IMR-90 (cell line): Measurements from ENCODE around the gene HSD17B14. TPM values are rescaled to one million over a fixed set of nuclear protein-coding genes. Genes with fewer than 3 reads are reported as not detected.

Experiments
- ATAC-seq: fragments of 200-7000 bp; cut with Tn5 transposase; 2 replicates; pipeline ENCODE4 v1.9.1; 2020; ENCODE audit warnings: low read depth, mild to moderate bottlenecking, moderate library complexity
- BruUV-seq: library from RNA; stranded (reverse); fragments of 400-500 nt; replicated peaks from 2 replicates; lab custom pipeline; 2021; lab: Mats Ljungman, UMichigan
- CTCF ChIA-PET: fragments of 300-600 bp; formaldehyde crosslinking; extraction: SDS; loops from one replicate; lab custom pipeline; 2021; ENCODE audit warnings: antibody characterized with exemption; lab: Yijun Ruan, JAX
- POLR2A ChIA-PET: fragments of 300-600 bp; sonication (Branson Sonifier 250); formaldehyde crosslinking; loops from one replicate; lab custom pipeline; 2022; ENCODE audit warnings: antibody characterized with exemption; ENCODE audit not compliant: unreplicated experiment; lab: Charles Lee
- DNase-seq: peaks from one replicate; pipeline ENCODE4 v3.0.0; 2013
- H2AFZ ChIP-seq: replicated peaks from 2 replicates; pipeline ENCODE3; 2013; ENCODE audit warnings: low read length, mild to moderate bottlenecking; ENCODE audit not compliant: poor library complexity
- H2AK5ac ChIP-seq: 2 replicates; pipeline ENCODE4 v1.6.1; 2013; ENCODE audit warnings: low read depth, low read length, inconsistent platforms
- H2AK9ac ChIP-seq: replicated peaks from 2 replicates; pipeline ENCODE3; 2013; ENCODE audit warnings: mild to moderate bottlenecking, low read depth, low read length, moderate library complexity; ENCODE audit not compliant: poor library complexity
- H2BK120ac ChIP-seq: 2 replicates; pipeline ENCODE4 v1.6.1; 2013; ENCODE audit warnings: low read depth, low read length, inconsistent platforms
- H2BK15ac ChIP-seq: 3 replicates; pipeline ENCODE4 v1.6.1; 2013; ENCODE audit warnings: low read depth, low read length, inconsistent platforms
- H2BK20ac ChIP-seq: 2 replicates; pipeline ENCODE4 v1.6.1; 2013; ENCODE audit warnings: low read depth, mild to moderate bottlenecking, inconsistent platforms, low read length, moderate library complexity
- H2BK5ac ChIP-seq: 2 replicates; pipeline ENCODE4 v1.6.1; 2013; ENCODE audit warnings: mild to moderate bottlenecking, low read depth, low read length, inconsistent platforms; ENCODE audit not compliant: poor library complexity, severe bottlenecking
- H3K14ac ChIP-seq: replicated peaks from 2 replicates; pipeline ENCODE4 v1.6.1; 2013; ENCODE audit warnings: low read depth, low read length, inconsistent platforms
- H3K18ac ChIP-seq: 2 replicates; pipeline ENCODE4 v1.6.1; 2013; ENCODE audit warnings: low read depth, low read length, control low read depth
- H3K23ac ChIP-seq: 2 replicates; pipeline ENCODE4 v1.6.1; 2013; ENCODE audit warnings: low read depth, low read length, inconsistent platforms
- H3K27ac ChIP-seq: 2 replicates; pipeline ENCODE4 v1.5.1; 2013; ENCODE audit warnings: mild to moderate bottlenecking, control low read depth, low read length; ENCODE audit not compliant: insufficient read depth
- H3K27me3 ChIP-seq: 2 replicates; pipeline ENCODE4 v1.6.1; 2013; ENCODE audit warnings: low read length; ENCODE audit not compliant: control insufficient read depth, insufficient read depth
- H3K36me3 ChIP-seq: 2 replicates; pipeline ENCODE4 v1.6.1; 2013; ENCODE audit warnings: low read length, mixed read lengths; ENCODE audit not compliant: control insufficient read depth, insufficient read depth
- H3K4ac ChIP-seq: 2 replicates; pipeline ENCODE4 v1.6.1; 2013; ENCODE audit warnings: low read depth, low read length, inconsistent platforms
- H3K4me1 ChIP-seq: 2 replicates; pipeline ENCODE4 v1.6.1; 2013; ENCODE audit warnings: low read length, mixed read lengths; ENCODE audit not compliant: control insufficient read depth, insufficient read depth
- H3K4me2 ChIP-seq: 2 replicates; pipeline ENCODE4 v1.6.1; 2013; ENCODE audit warnings: low read depth, mild to moderate bottlenecking, control low read depth, low read length, moderate library complexity
- H3K4me3 ChIP-seq: 2 replicates; pipeline ENCODE4 v1.5.1; 2013; ENCODE audit warnings: low read depth, mild to moderate bottlenecking, control low read depth, low read length, moderate library complexity; ENCODE audit not compliant: insufficient read depth
- H3K56ac ChIP-seq: 2 replicates; pipeline ENCODE4 v1.6.1; 2013; ENCODE audit warnings: low read length, inconsistent platforms; ENCODE audit not compliant: insufficient read depth; ENCODE audit errors: extremely low read depth
- H3K79me1 ChIP-seq, 2 experiments: 2 replicates each; pipeline ENCODE4 v1.6.1; 2013; ENCODE audit warnings: low read length in 2 of 2, inconsistent platforms in 1 of 2, low read depth in 1 of 2
- H3K9ac ChIP-seq: 2 replicates; pipeline ENCODE4 v1.6.1; 2013; ENCODE audit warnings: low read depth, low read length, control low read depth
- H3K9me1 ChIP-seq: 2 replicates; pipeline ENCODE4 v1.6.1; 2013; ENCODE audit warnings: low read length, inconsistent platforms; ENCODE audit not compliant: insufficient read depth
- H3K9me3 ChIP-seq: 2 replicates; pipeline ENCODE4 v1.6.1; 2013; ENCODE audit warnings: low read length; ENCODE audit not compliant: control insufficient read depth, insufficient read depth
- H4K20me1 ChIP-seq: 2 replicates; pipeline ENCODE4 v1.6.1; 2013; ENCODE audit warnings: low read length, inconsistent platforms; ENCODE audit not compliant: insufficient read depth
- H4K5ac ChIP-seq: 2 replicates; pipeline ENCODE4 v1.6.1; 2013; ENCODE audit warnings: mild to moderate bottlenecking, low read depth, low read length, control low read depth
- H4K8ac ChIP-seq, 2 experiments: 2 replicates each; pipeline ENCODE4 v1.6.1; 2013; ENCODE audit warnings: low read depth in 2 of 2, low read length in 2 of 2, control low read depth in 1 of 2, inconsistent platforms in 1 of 2
- H4K91ac ChIP-seq: 2 replicates; pipeline ENCODE4 v1.6.1; 2013; ENCODE audit warnings: low read depth, low read length, inconsistent platforms; ENCODE audit not compliant: insufficient read depth
- CEBPB ChIP-seq: IDR thresholded peaks from 2 replicates; pipeline ENCODE4 v1.6.1; 2012; ENCODE audit warnings: low read depth, low read length, improper control_type of control experiment
- MAZ ChIP-seq: IDR thresholded peaks from 2 replicates; pipeline ENCODE4 v1.6.1; 2012; ENCODE audit warnings: low read depth, mild to moderate bottlenecking, low read length, improper control_type of control experiment, moderate library complexity, borderline replicate concordance
- WGBS, 2 experiments: methylation state at CpG; one replicate each; pipeline versions ENCODE4 v1.1.5 to v1.1.7; 2013; ENCODE audit warnings: missing lambda C conversion rate in 2 of 2; ENCODE audit not compliant: insufficient read length in 1 of 2; ENCODE audit errors: extremely low coverage in 2 of 2; 5-methylcytosine and 5-hydroxymethylcytosine counted together
- dilution Hi-C: fragments of 300-500 bp; cut with HindIII; formaldehyde crosslinking; loops from one replicate; pipeline ENCODE4 v1.14.3; 2018; ENCODE audit warnings: low sequenced_read_pairs; ENCODE audit not compliant: unreplicated experiment
- in situ Hi-C: fragments of 300-500 bp; cut with MboI; formaldehyde crosslinking; loops from 3 replicates; pipeline ENCODE4 v1.14.3; 2019; ENCODE audit warnings: low sequenced_read_pairs, inconsistent platforms, mixed read lengths
- intact Hi-C: fragments of 100-400 bp; cut with micrococcal nuclease; formaldehyde crosslinking; loops from 2 replicates; pipeline ENCODE4 v1.10.0; 2022
- polyA plus RNA-seq, 3 experiments: library from polyadenylated mRNA; depleted of rRNA; stranded (reverse); fragments of >200 nt; gene quantifications; 2 replicates each; pipeline ENCODE4 v1.2.3, GENCODE V29; 2012; ENCODE audit warnings: low replicate concordance in 1 of 3
- total RNA-seq: library from RNA; depleted of rRNA; stranded (reverse); fragments of >200 nt; gene quantifications from 2 replicates; pipeline ENCODE4 v1.2.3, GENCODE V29; 2012

The HSD17B14 gene
- total and polyA plus RNA-seq, 2 of the 4 experiments (the other 2 are of a cell fraction) = 0.54 to 4.5 TPM

DNA sequence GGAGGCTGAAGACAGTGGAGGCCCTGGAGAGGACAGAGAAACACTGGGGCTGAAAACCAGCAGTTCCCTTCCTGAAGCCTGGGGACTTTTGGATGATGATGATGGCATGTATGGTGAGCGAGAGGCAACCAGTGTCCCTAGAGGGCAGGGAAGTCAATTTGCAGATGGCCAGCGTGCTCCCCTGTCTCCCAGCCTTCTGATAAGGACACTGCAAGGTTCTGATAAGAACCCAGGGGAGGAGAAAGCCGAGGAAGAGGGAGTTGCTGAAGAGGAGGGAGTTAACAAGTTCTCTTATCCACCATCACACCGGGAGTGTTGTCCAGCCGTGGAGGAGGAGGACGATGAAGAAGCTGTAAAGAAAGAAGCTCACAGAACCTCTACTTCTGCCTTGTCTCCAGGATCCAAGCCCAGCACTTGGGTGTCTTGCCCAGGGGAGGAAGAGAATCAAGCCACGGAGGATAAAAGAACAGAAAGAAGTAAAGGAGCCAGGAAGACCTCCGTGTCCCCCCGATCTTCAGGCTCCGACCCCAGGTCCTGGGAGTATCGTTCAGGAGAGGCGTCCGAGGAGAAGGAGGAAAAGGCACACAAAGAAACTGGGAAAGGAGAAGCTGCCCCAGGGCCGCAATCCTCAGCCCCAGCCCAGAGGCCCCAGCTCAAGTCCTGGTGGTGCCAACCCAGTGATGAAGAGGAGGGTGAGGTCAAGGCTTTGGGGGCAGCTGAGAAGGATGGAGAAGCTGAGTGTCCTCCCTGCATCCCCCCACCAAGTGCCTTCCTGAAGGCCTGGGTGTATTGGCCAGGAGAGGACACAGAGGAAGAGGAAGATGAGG is 37.4 kb upstream of the HSD17B14 start:
- Histone ChIP-seq H2BK120ac (peak overlapping the region; percentile 88), H3K9ac (peak overlapping the region; percentile 86), H3K4me3 (peak overlapping the region; percentile 71), H3K4me1 (peaks cover 9% of the 10 kb centered on the region), H3K27me3 (no peaks in the 10 kb centered on the region), H3K4me2 (peak overlapping the region; percentile 99), H4K5ac (peak overlapping the region; percentile 19; the same call in 1 of the 2 replicates), H3K9me1 (peaks cover 3% of the 10 kb centered on the region; the same call in 1 of the 2 replicates), H3K56ac (peak overlapping the region; percentile 98), H3K14ac (peak overlapping the region; percentile 92), H3K79me1 (peaks cover 0 to 63% of the 10 kb centered on the region in 2 experiments; a peak in 3 of 4 replicates), H2AK5ac (peak overlapping the region; percentile 92), H2BK20ac (peak overlapping the region; percentile 60; the same call in 1 of the 2 replicates), H3K23ac (peak overlapping the region; percentile 99), H3K9me3 (no peaks in the 10 kb centered on the region), H2BK15ac (peak overlapping the region; percentile 54; the same call in 2 of the 3 replicates), H4K8ac (peak overlapping the region; percentile 46 to 80), H3K36me3 (peaks cover 40% of the 10 kb centered on the region), H4K91ac (peak overlapping the region; percentile 67), H4K20me1 (peaks cover 62% of the 10 kb centered on the region), H2AFZ (peak overlapping the region; percentile 39), H3K4ac (peak overlapping the region; percentile 96), H3K27ac (peak overlapping the region; percentile 92), H2BK5ac (peak overlapping the region; percentile 93), H2AK9ac (peak overlapping the region; percentile 96), H3K18ac (peak overlapping the region; percentile 67)
- TF ChIP-seq MAZ (0 out of 2 replicates have a peak, but pooled peaks have one; percentile 4), CEBPB (no peak)
- ChIA-PET CTCF (no interaction called here), POLR2A (interaction anchor here (1.0 kb wide), 1 partner anchor 90 kb away, joined by 3 read pairs; no protein-coding TSS in a partner anchor)
- ATAC-seq (no peak), DNase-seq (no peak)
- WGBS, 2 experiments = 76% methylated on average over 7 of the region's 14 CpGs; no CpG with 5 or more reads in 1 of the 2 experiments
- dilution Hi-C loops = no loop called here
- intact Hi-C loops = loop anchor here (2.0 kb wide), 1 partner anchor 91 kb away; the partner anchor contains the start of gene FTL
- in situ Hi-C loops = no loop called here
- BruUV-seq = TSS peak; percentile 92
